T-helper 1 cell treated with Interleukin-12 subunit alpha and Interleukin-12 subunit beta and Interleukin-4 antibody, amounts not matched to agents 30 μg/mL and 1 μg/mL, for 36 hours (primary cell): ENCODE data around the gene GP2.

ENCODE experiments used
- H3K27ac Mint-ChIP-seq: one replicate; pipeline ENCODE4 v1.8.0; 2021; ENCODE audit warnings: mild to moderate bottlenecking, mixed read lengths
- H3K27me3 Mint-ChIP-seq: one replicate; pipeline ENCODE4 v1.8.0; 2021; ENCODE audit warnings: low read depth, mixed read lengths
- H3K36me3 Mint-ChIP-seq: one replicate; pipeline ENCODE4 v1.8.0; 2021; ENCODE audit warnings: low read depth, mixed read lengths
- H3K4me1 Mint-ChIP-seq: one replicate; pipeline ENCODE4 v1.8.0; 2021; ENCODE audit warnings: low read depth, mixed read lengths
- H3K4me3 Mint-ChIP-seq: one replicate; pipeline ENCODE4 v1.8.0; 2021; ENCODE audit warnings: mild to moderate bottlenecking, moderate library complexity, mixed read lengths
- H3K9me3 Mint-ChIP-seq: one replicate; pipeline ENCODE4 v1.8.0; 2021; ENCODE audit warnings: mixed read lengths

The GP2 gene

GRCh38 chr16:20327444-20328041, at the start of gene GP2:
Gene GP2, minus strand, starts transcription at chr16:20327513. Its CDS starts 1,082 bp downstream, at chr16:20326431.
- no peaks in the 10 kb centered on the region for H3K9me3 Mint-ChIP-seq
- H3K27me3 Mint-ChIP-seq, result no peaks in the 10 kb centered on the region
- no peaks in the 10 kb centered on the region for H3K36me3 Mint-ChIP-seq
- no peak within 1 kb of the TSS for H3K27ac Mint-ChIP-seq
- H3K4me1 Mint-ChIP-seq, result no peaks in the 10 kb centered on the region
- H3K4me3 Mint-ChIP-seq, result no peak within 1 kb of the TSS

GRCh38 chr16:20372701-20373100, 45.4 kb upstream of the GP2 start:
- H3K36me3 Mint-ChIP-seq, result no peaks in the 10 kb centered on the region
- no peak overlapping the region for H3K4me3 Mint-ChIP-seq
- no peaks in the 10 kb centered on the region for H3K27me3 Mint-ChIP-seq
- H3K27ac Mint-ChIP-seq, result no peak overlapping the region
- no peaks in the 10 kb centered on the region for H3K9me3 Mint-ChIP-seq
- H3K4me1 Mint-ChIP-seq, result no peaks in the 10 kb centered on the region

- Mint-ChIP-seq H3K36me3 (no peaks in the 10 kb centered on the region), H3K4me3 (no peak overlapping the region), H3K4me1 (no peaks in the 10 kb centered on the region), H3K27ac (no peak overlapping the region), H3K9me3 (no peaks in the 10 kb centered on the region), H3K27me3 (no peaks in the 10 kb centered on the region)
Measured at GRCh38 chr16:20369452-20370054, 42.2 kb upstream of the GP2 start.

DNA sequence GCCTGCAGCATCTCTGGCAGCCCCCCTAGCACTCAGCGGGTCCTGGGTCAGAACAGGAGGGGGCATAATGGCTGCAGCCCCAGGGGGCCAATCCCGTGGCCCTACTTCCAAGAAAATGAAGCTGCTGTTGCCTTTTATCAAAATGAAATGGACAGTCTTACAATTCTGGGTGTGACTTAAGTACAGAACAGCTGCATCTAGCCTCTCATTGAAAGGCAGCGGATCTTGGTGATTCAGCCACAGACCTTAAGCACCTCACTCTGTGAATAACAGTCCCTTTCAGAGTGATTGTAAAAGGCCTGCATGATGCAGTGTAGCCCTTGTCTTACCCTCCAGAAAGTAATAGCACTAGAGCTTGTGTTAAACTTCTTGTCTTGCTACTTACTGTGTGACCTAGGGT, 36.7 kb upstream of the GP2 start:
- H3K9me3 Mint-ChIP-seq, result no peaks in the 10 kb centered on the region
- no peaks in the 10 kb centered on the region for H3K4me1 Mint-ChIP-seq
- H3K4me3 Mint-ChIP-seq, result no peak overlapping the region

DNA sequence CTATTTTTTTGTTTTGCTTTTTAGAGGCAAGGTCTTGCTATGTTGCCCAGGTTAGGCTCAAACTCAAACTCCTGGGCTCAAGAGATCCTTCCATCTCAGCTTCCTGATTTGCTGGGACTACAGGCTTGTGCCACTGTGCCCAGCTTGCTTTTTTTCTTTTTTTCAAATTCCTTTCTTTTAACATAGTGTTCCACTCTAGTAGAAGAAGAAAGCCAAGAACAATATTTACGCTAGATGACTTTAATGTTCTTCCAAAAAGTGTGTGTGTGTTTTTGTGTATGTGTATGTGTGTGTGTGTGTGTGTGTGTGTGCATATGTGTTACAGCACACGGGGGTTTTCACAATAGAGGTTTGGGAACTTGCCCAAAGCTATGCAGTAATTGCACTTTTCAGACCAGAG, 35.9 kb upstream of the GP2 start:
- no peaks in the 10 kb centered on the region for H3K27me3 Mint-ChIP-seq

More for the DNA sequence above, 36.7 kb upstream of the GP2 start:
- Mint-ChIP-seq H3K36me3 (no peaks in the 10 kb centered on the region), H3K27me3 (no peaks in the 10 kb centered on the region), H3K27ac (no peak overlapping the region)

DNA sequence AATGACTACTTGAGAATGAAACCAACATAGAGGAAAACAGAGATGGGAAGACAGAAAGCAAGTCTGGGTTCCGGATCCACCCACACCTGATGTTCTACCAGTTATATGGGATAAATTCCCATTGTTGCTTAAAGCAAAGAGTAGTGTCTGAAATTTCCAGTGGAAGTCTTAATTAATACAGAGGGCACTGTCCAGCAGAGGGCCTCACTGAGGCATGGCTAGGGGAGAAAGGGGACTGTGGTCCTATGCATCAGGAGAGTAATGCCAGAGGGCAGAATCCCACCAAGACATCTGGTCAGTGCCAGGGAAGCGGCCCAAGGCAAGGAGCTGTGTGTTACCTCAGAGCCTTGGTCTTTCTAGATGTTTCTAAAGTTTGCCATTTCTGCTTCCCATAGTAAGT, 32.7 kb upstream of the GP2 start:
- no peak overlapping the region for H3K4me3 Mint-ChIP-seq
- H3K27me3 Mint-ChIP-seq, result no peaks in the 10 kb centered on the region
- no peaks in the 10 kb centered on the region for H3K36me3 Mint-ChIP-seq
- no peak overlapping the region for H3K27ac Mint-ChIP-seq
- H3K9me3 Mint-ChIP-seq, result no peaks in the 10 kb centered on the region
- no peaks in the 10 kb centered on the region for H3K4me1 Mint-ChIP-seq

More for the DNA sequence above, 35.9 kb upstream of the GP2 start:
- H3K4me1 Mint-ChIP-seq, result no peaks in the 10 kb centered on the region
- H3K9me3 Mint-ChIP-seq, result no peaks in the 10 kb centered on the region
- H3K27ac Mint-ChIP-seq, result no peak overlapping the region
- H3K4me3 Mint-ChIP-seq, result no peak overlapping the region
- no peaks in the 10 kb centered on the region for H3K36me3 Mint-ChIP-seq

- Mint-ChIP-seq H3K9me3 (no peaks in the 10 kb centered on the region), H3K27me3 (no peaks in the 10 kb centered on the region), H3K27ac (no peak overlapping the region), H3K4me3 (no peak overlapping the region), H3K36me3 (no peaks in the 10 kb centered on the region), H3K4me1 (no peaks in the 10 kb centered on the region)
Measured at GRCh38 chr16:20355114-20355782, 27.9 kb upstream of the GP2 start.

DNA sequence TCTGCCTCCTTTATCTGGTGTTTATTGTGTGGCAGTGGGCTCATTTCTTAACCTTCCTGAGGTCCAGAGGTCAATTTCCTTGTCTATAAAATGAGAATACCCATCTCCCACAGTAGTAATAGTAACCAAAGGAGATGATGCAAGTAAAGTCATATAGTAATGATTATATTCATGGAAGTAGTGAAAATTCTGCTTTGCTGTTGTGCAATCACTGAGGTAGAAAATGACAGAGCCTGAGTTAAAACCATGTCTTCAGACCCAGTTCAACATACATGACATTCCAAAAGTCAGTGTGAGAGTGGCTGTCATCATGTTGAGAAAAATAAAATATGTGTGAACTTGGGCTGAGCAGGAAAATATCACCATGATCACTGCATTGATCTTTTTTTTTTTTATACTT, 26.1 kb upstream of the GP2 start:
- Mint-ChIP-seq H3K36me3 (no peaks in the 10 kb centered on the region), H3K9me3 (no peaks in the 10 kb centered on the region), H3K4me1 (no peaks in the 10 kb centered on the region), H3K27me3 (no peaks in the 10 kb centered on the region), H3K27ac (no peak overlapping the region), H3K4me3 (no peak overlapping the region)

GRCh38 chr16:20352615-20353014, 25.3 kb upstream of the GP2 start, which contains the start of gene UMOD:
Gene UMOD, minus strand, starts transcription at chr16:20352715. Its CDS starts 1,978 bp downstream, at chr16:20350737.
- Mint-ChIP-seq H3K36me3 (no peaks in the 10 kb centered on the region), H3K9me3 (no peaks in the 10 kb centered on the region), H3K27ac (no peak within 1 kb of the TSS), H3K27me3 (no peaks in the 10 kb centered on the region), H3K4me1 (no peaks in the 10 kb centered on the region), H3K4me3 (no peak within 1 kb of the TSS)

DNA sequence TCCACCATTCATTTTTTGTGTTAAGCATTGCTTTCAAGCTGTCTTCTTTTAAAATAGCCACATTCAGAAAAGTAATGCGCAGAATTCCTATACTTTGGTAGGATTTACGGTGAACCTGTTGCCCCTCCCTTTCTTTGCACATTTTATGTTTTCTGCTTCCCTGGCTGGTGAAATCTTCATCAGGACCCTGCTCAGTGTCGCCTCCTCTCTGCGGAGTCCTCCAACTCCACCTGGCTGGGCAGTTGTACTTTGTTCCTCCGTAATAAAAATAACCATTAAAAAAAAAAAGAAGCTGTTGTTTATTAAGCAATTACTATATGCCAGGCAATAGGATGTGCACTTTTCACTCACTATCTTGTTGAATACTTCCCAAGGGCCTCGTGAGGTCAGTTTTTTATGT, 22.3 kb upstream of the GP2 start:
- no peaks in the 10 kb centered on the region for H3K36me3 Mint-ChIP-seq
- no peak overlapping the region for H3K4me3 Mint-ChIP-seq
- no peaks in the 10 kb centered on the region for H3K4me1 Mint-ChIP-seq
- no peaks in the 10 kb centered on the region for H3K9me3 Mint-ChIP-seq
- H3K27ac Mint-ChIP-seq, result no peak overlapping the region
- no peaks in the 10 kb centered on the region for H3K27me3 Mint-ChIP-seq

- Mint-ChIP-seq H3K27ac (no peak overlapping the region), H3K27me3 (no peaks in the 10 kb centered on the region), H3K4me3 (no peak overlapping the region), H3K9me3 (no peaks in the 10 kb centered on the region), H3K36me3 (no peaks in the 10 kb centered on the region), H3K4me1 (no peaks in the 10 kb centered on the region)
Measured at GRCh38 chr16:20348365-20349185, 21.3 kb upstream of the GP2 start.

- H3K9me3 Mint-ChIP-seq, result no peaks in the 10 kb centered on the region
- H3K4me1 Mint-ChIP-seq, result no peaks in the 10 kb centered on the region
- no peaks in the 10 kb centered on the region for H3K36me3 Mint-ChIP-seq
- H3K27me3 Mint-ChIP-seq, result no peaks in the 10 kb centered on the region
- no peak overlapping the region for H3K27ac Mint-ChIP-seq
- no peak overlapping the region for H3K4me3 Mint-ChIP-seq
Measured at GRCh38 chr16:20347666-20348364, 20.5 kb upstream of the GP2 start.

- no peaks in the 10 kb centered on the region for H3K9me3 Mint-ChIP-seq
- H3K27ac Mint-ChIP-seq, result no peak overlapping the region
- H3K36me3 Mint-ChIP-seq, result no peaks in the 10 kb centered on the region
- no peaks in the 10 kb centered on the region for H3K4me1 Mint-ChIP-seq
- no peaks in the 10 kb centered on the region for H3K27me3 Mint-ChIP-seq
- H3K4me3 Mint-ChIP-seq, result no peak overlapping the region
Measured at GRCh38 chr16:20344611-20345010, 17.3 kb upstream of the GP2 start.

DNA sequence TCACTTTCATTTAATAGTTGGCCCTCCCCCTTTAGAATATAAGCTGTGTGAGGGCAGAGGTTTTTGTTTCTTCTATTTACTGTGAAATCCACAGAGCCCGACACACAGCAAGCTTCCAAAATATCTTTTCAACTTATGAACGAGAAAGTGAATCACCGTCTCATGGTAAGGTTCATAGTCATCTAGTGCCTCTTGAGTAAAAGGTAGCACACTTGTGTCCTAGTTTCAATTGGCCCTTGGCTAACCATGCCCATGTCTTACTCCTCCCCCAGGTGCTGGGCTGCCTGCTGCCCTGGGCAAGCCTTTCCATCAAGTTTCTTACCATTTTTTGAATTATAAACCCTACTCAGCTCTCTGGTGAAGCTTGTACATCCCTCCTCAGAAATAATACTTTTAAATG, 12.4 kb upstream of the GP2 start:
- no peak overlapping the region for H3K27ac Mint-ChIP-seq

More for the DNA sequence above, 12.4 kb upstream of the GP2 start:
- Mint-ChIP-seq H3K36me3 (no peaks in the 10 kb centered on the region), H3K4me1 (no peaks in the 10 kb centered on the region), H3K27me3 (no peaks in the 10 kb centered on the region), H3K9me3 (no peaks in the 10 kb centered on the region), H3K4me3 (no peak overlapping the region)
